Esophagus squamous epithelium (tissue), 4 donors: ENCODE measurements around the gene USP16.

Experiments
- POLR2A ChIP-seq, 4 donors: fragments of 450-650 bp; IDR thresholded peaks; one replicate each; pipeline ENCODE4 v1.6.1; 2017; ENCODE audit warnings: antibody characterized with exemption in 4 of 4, mild to moderate bottlenecking in 4 of 4, moderate library complexity in 3 of 4
- TF ChIP-seq, protein P1 (sequence below), 6 experiments: fragments of 450-650 bp in 4 of 6; fragments of 200-600 bp in 2 of 6; sonication (generic) in 2 of 6; IDR thresholded peaks; one replicate each; pipeline ENCODE4 v1.5.1; 2016 to 2019; ENCODE audit warnings: antibody characterized with exemption in 6 of 6, mild to moderate bottlenecking in 4 of 6, moderate library complexity in 4 of 6

DNA sequence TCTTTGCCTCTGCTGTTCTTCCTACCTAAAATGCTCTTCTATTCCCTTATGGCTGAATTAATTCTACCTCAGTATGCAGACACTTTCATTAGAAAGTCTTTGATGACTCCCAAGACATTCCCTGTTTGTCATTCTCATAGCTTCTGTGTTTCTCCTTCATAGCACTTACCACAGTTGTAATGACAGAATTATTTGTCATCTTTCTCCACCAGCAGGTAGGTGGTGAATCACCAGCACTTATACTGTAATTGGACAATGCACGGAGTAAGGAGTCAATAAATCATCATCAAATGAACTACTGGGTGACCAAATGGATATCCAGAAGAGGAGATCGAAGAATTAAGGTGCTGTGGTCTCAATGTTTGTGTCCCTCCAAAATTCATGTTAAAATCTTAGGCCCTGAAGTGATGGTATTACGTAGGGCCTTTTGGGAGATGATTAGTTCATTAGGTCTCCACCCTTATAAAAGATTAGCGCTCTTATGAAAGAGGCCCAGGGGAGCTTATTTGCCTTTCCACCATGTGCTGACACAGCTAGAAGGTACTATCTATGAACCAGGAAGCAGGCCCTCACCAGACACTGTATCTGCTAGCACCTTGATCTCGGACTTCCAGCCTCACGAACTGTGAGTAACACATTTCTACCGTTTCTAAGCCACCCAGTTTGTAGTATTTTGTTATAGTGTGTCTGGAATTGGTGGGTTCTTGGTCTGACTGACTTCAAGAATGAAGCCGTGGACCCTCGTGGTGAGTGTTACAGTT, 51.4 kb downstream of the USP16 start:
- TF ChIP-seq, protein P1, sequence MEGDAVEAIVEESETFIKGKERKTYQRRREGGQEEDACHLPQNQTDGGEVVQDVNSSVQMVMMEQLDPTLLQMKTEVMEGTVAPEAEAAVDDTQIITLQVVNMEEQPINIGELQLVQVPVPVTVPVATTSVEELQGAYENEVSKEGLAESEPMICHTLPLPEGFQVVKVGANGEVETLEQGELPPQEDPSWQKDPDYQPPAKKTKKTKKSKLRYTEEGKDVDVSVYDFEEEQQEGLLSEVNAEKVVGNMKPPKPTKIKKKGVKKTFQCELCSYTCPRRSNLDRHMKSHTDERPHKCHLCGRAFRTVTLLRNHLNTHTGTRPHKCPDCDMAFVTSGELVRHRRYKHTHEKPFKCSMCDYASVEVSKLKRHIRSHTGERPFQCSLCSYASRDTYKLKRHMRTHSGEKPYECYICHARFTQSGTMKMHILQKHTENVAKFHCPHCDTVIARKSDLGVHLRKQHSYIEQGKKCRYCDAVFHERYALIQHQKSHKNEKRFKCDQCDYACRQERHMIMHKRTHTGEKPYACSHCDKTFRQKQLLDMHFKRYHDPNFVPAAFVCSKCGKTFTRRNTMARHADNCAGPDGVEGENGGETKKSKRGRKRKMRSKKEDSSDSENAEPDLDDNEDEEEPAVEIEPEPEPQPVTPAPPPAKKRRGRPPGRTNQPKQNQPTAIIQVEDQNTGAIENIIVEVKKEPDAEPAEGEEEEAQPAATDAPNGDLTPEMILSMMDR (IDR thresholded peaks at IDR 0.05), result no peak
- no peak for TF ChIP-seq POLR2A (IDR thresholded peaks at IDR 0.05)
